GM10248 (cell line): Measurements from ENCODE around the gene HLA-E.
A peak's percentile ranks its signal among the peaks of the same experiment; 100 is the strongest.
"Not testable (repeated sequence)": the region's sequence is repeated elsewhere in the genome, so short reads cannot be mapped to it uniquely, and the experiment has no call there.

Source experiments
- CTCF ChIA-PET: fragments of 300-600 bp; sonication (Branson Sonifier 250); formaldehyde crosslinking; extraction: SDS; loops from one replicate; lab custom pipeline; 2021; ENCODE audit warnings: antibody characterized with exemption; lab: Yijun Ruan, JAX
- POLR2A ChIA-PET: fragments of 350-650 bp; sonication (Branson Sonifier 250); formaldehyde crosslinking; extraction: SDS; loops from one replicate; lab custom pipeline; 2020; ENCODE audit warnings: antibody characterized with exemption; lab: Yijun Ruan, JAX
- DNase-seq: peaks from one replicate; pipeline ENCODE4 v3.0.0; 2012; ENCODE audit errors: extremely low spot score
- CTCF ChIP-seq: IDR thresholded peaks from 2 replicates; pipeline ENCODE4 v1.5.1; 2012; ENCODE audit warnings: mild to moderate bottlenecking, low read depth; ENCODE audit errors: extremely low read depth, missing control alignments, control extremely low read depth

Gene HLA-E

GRCh38 chr6:30487926-30488325 is 1.4 kb upstream of the HLA-E start:
- POLR2A ChIA-PET: no interaction called here
- DNase-seq: no peak
- CTCF ChIA-PET: interaction anchor here (0.8 to 9.5 kb wide), 6 partner anchors 16 to 125 kb away, joined by 3 to 278 read pairs (median 3); no protein-coding TSS in a partner anchor
- no peak for TF ChIP-seq CTCF

- DNase-seq, CTCF ChIA-PET, POLR2A ChIA-PET: not testable (repeated sequence)
Observed at GRCh38 chr6:30488697-30489080, 620 bp upstream of the HLA-E start.

GRCh38 chr6:30490026-30490876 is 942 bp downstream of the HLA-E start:
- no peak for TF ChIP-seq CTCF
- POLR2A ChIA-PET: interaction anchor here (0.8 to 2.4 kb wide), 4 partner anchors 26 to 151 kb away, joined by 3 to 9 read pairs (median 5); no protein-coding TSS in a partner anchor
- CTCF ChIA-PET: interaction anchor here (1.1 to 5.9 kb wide), 7 partner anchors 8 to 107 kb away, joined by 3 to 43 read pairs (median 4); no protein-coding TSS in a partner anchor
- peak; percentile 85 for DNase-seq

- DNase-seq: not testable (repeated sequence)
- POLR2A ChIA-PET: interaction anchor here (1.8 to 3.5 kb wide), 3 partner anchors 25 to 38 kb away, joined by 5 to 13 read pairs (median 9); no protein-coding TSS in a partner anchor
- CTCF ChIA-PET: interaction anchor here (1.1 to 5.9 kb wide), 6 partner anchors 9 to 105 kb away, joined by 3 to 43 read pairs (median 6); no protein-coding TSS in a partner anchor
Observed at GRCh38 chr6:30491291-30491953, 2.1 kb downstream of the HLA-E start.

- POLR2A ChIA-PET: interaction anchor here (0.6 to 3.5 kb wide), 8 partner anchors 21 to 121 kb away, joined by 3 to 13 read pairs (median 4); partner anchors contain the start of gene ABCF1
- TF ChIP-seq CTCF: no peak
- CTCF ChIA-PET: interaction anchor here (1.5 to 5.9 kb wide), 7 partner anchors 9 to 180 kb away, joined by 4 to 43 read pairs (median 10); partner anchors contain the start of gene DHX16
- DNase-seq: no peak
Observed at GRCh38 chr6:30491991-30492952, 3.0 kb downstream of the HLA-E start.

GRCh38 chr6:30493643-30494250 is 4.4 kb downstream of the HLA-E start:
- TF ChIP-seq CTCF: peak; percentile 39
- POLR2A ChIA-PET: interaction anchor here (0.9 to 3.5 kb wide), 12 partner anchors 15 to 119 kb away, joined by 3 to 13 read pairs (median 4); partner anchors contain the start of gene ABCF1
- CTCF ChIA-PET: interaction anchor here (0.8 to 5.9 kb wide), 17 partner anchors 9 to 586 kb away, joined by 3 to 43 read pairs (median 6); partner anchors contain the start of gene DHX16

More at GRCh38 chr6:30493643-30494250, 4.4 kb downstream of the HLA-E start:
- DNase-seq: no peak
